Spleen (tissue), 7 donors: ENCODE data around the gene RPRD1A.

Experiments used
- CTCF ChIP-seq, 11 experiments: fragments of 200-600 bp in 7 of 11; fragments of 450-650 bp in 4 of 11; sonication (generic) in 4 of 11; IDR thresholded peaks in 8 of 11; conservative IDR thresholded peaks in 3 of 11; 1 replicate in 7 of 11; 2 replicates in 4 of 11; pipeline versions ENCODE4 v1.4.0 to v1.8.0; 2016 to 2021; ENCODE audit warnings: antibody characterized with exemption in 11 of 11, inconsistent platforms in 4 of 11, mild to moderate bottlenecking in 1 of 11
- POLR2A ChIP-seq, 3 donors: fragments of 450-650 bp; IDR thresholded peaks; one replicate each; pipeline ENCODE4 v1.5.1; 2017; ENCODE audit warnings: antibody characterized with exemption in 3 of 3, mild to moderate bottlenecking in 1 of 3
- POLR2AphosphoS5 ChIP-seq, 3 donors: sonication (generic); formaldehyde crosslinking; IDR thresholded peaks; one replicate each; pipeline ENCODE4 v1.5.1; 2017; ENCODE audit warnings: antibody characterized with exemption in 3 of 3
- donor health status: DM: no; HTN: no; CAD: no; lungs with moderate emphysema.
- donor health status: DM: no; HTN: no; CAD: no.
- donor health status: DM: no; HTN: no; CAD: no.

GRCh38 chr18:36066001-36066400 is 1.4 kb downstream of the RPRD1A start:
- TF ChIP-seq POLR2AphosphoS5 (IDR thresholded peaks at IDR 0.05) (no peak), CTCF (IDR thresholded peaks at IDR 0.05 in 8 of 11, conservative IDR thresholded peaks at IDR 0.05 in 3 of 11) (no peak), POLR2A (IDR thresholded peaks at IDR 0.05) (no peak)
